Uterus (tissue), 4 donors: ENCODE measurements around the gene TET2. TPM values are rescaled to one million over a fixed set of nuclear protein-coding genes. Genes with fewer than 3 reads are reported as not detected.

Source experiments
- DNase-seq, 2 donors: peaks; one replicate each; pipeline ENCODE4 v3.0.0-alpha.2; 2019 to 2020
- H3K27ac ChIP-seq, 2 donors: fragments of 200-600 bp; sonication (generic); 1 replicate in 1 of 2; 2 replicates in 1 of 2; pipeline ENCODE4 v1.5.1; 2016 to 2018
- H3K27me3 ChIP-seq, 2 donors: fragments of 200-600 bp; sonication (generic); one replicate each; pipeline ENCODE4 v1.5.1; 2018 to 2019; ENCODE audit warnings: control low read depth in 1 of 2
- H3K36me3 ChIP-seq, 2 donors: fragments of 200-600 bp; sonication (generic); one replicate each; pipeline ENCODE4 v1.5.1; 2019; ENCODE audit warnings: control low read depth in 1 of 2
- H3K4me1 ChIP-seq, 2 donors: fragments of 200-600 bp; sonication (generic); one replicate each; pipeline ENCODE4 v1.5.1; 2018 to 2019; ENCODE audit warnings: control low read depth in 1 of 2
- H3K4me3 ChIP-seq, 2 donors: fragments of 200-600 bp; sonication (generic); 1 replicate in 1 of 2; 2 replicates in 1 of 2; pipeline ENCODE4 v1.5.1; 2018 to 2019; ENCODE audit warnings: mild to moderate bottlenecking in 1 of 2
- H3K9me3 ChIP-seq, 2 donors: fragments of 200-600 bp; sonication (generic); one replicate each; pipeline ENCODE4 v1.5.1; 2019; ENCODE audit warnings: control low read depth in 1 of 2
- CTCF ChIP-seq, 4 experiments: fragments of 200-600 bp in 2 of 4; fragments of 450-650 bp in 2 of 4; sonication (generic) in 2 of 4; IDR thresholded peaks; one replicate each; pipeline ENCODE4 v1.5.1; 2016 to 2019; ENCODE audit warnings: antibody characterized with exemption in 4 of 4, mild to moderate bottlenecking in 2 of 4, moderate library complexity in 1 of 4
- POLR2A ChIP-seq, 2 donors: fragments of 450-650 bp; IDR thresholded peaks; one replicate each; pipeline ENCODE4 v1.6.1; 2016; ENCODE audit warnings: antibody characterized with exemption in 2 of 2, mild to moderate bottlenecking in 1 of 2, moderate library complexity in 1 of 2
- intact Hi-C: fragments of 100-400 bp; cut with DNase I; formaldehyde crosslinking; loops from one replicate; pipeline ENCODE4 v1.15.1; 2023; ENCODE audit warnings: low total_unique reads
- total RNA-seq, 4 donors: library from RNA; depleted of rRNA in 3 of 4; stranded (reverse); fragments of >200 nt in 3 of 4; gene quantifications; one replicate each; pipeline versions ENCODE4 v1.1.0 to v1.2.4, GENCODE V29; 2014 to 2023
- donor health status: DM: yes; HTN: yes; CAD: no.

Gene TET2
- total RNA-seq, 4 donors from 2014 or later = 17.9 to 93.5 (median 35.9) TPM

- DNase-seq = no peak
- Histone ChIP-seq H3K9me3 (no peaks in the 10 kb centered on the region), H3K4me1 (peaks cover 0 to 7% of the 10 kb centered on the region in 2 donors), H3K36me3 (no peaks in the 10 kb centered on the region), H3K4me3 (no peak overlapping the region), H3K27ac (no peak overlapping the region), H3K27me3 (no peaks in the 10 kb centered on the region)
- TF ChIP-seq CTCF (IDR thresholded peaks at IDR 0.05) = no peak
- no peak for TF ChIP-seq POLR2A (IDR thresholded peaks at IDR 0.05)
- intact Hi-C loops = no loop called here
These were observed 80.4 kb downstream of the TET2 start for GRCh38 chr4:105227054-105227453.

GRCh38 chr4:105230287-105230686 lies 83.6 kb downstream of the TET2 start:
- Histone ChIP-seq H3K36me3 (no peaks in the 10 kb centered on the region), H3K27me3 (no peaks in the 10 kb centered on the region), H3K27ac (no peak overlapping the region), H3K4me3 (no peak overlapping the region), H3K9me3 (no peaks in the 10 kb centered on the region), H3K4me1 (no peaks in the 10 kb centered on the region)
- no peak for TF ChIP-seq CTCF (IDR thresholded peaks at IDR 0.05)
- TF ChIP-seq POLR2A (IDR thresholded peaks at IDR 0.05) = no peak
- DNase-seq = no peak
- intact Hi-C loops = no loop called here

GRCh38 chr4:105232374-105232773 lies 85.7 kb downstream of the TET2 start:
- Histone ChIP-seq H3K36me3 (no peaks in the 10 kb centered on the region), H3K27me3 (no peaks in the 10 kb centered on the region), H3K4me3 (no peak overlapping the region), H3K27ac (no peak overlapping the region), H3K4me1 (no peaks in the 10 kb centered on the region), H3K9me3 (no peaks in the 10 kb centered on the region)
- no peak for DNase-seq
- TF ChIP-seq CTCF (IDR thresholded peaks at IDR 0.05) = no peak
- intact Hi-C loops = no loop called here

- no peaks in the 10 kb centered on the region for H3K4me1 ChIP-seq
- H3K36me3 ChIP-seq = no peaks in the 10 kb centered on the region
- no peaks in the 10 kb centered on the region for H3K27me3 ChIP-seq
- H3K27ac ChIP-seq = no peak overlapping the region
- no peak overlapping the region for H3K4me3 ChIP-seq
- no peak for TF ChIP-seq CTCF (IDR thresholded peaks at IDR 0.05)
- no peak for TF ChIP-seq POLR2A (IDR thresholded peaks at IDR 0.05)
- no peak for DNase-seq
- intact Hi-C loops = no loop called here
- H3K9me3 ChIP-seq = no peaks in the 10 kb centered on the region
These were observed 87.9 kb downstream of the TET2 start for GRCh38 chr4:105234582-105234981.

GRCh38 chr4:105236202-105236915 lies 89.7 kb downstream of the TET2 start:
- intact Hi-C loops = no loop called here
- no peaks in the 10 kb centered on the region for H3K9me3 ChIP-seq
- no peak overlapping the region for H3K4me3 ChIP-seq
- H3K4me1 ChIP-seq = no peaks in the 10 kb centered on the region
- no peaks in the 10 kb centered on the region for H3K27me3 ChIP-seq
- H3K27ac ChIP-seq = no peak overlapping the region
- H3K36me3 ChIP-seq = no peaks in the 10 kb centered on the region
- DNase-seq = no peak
- TF ChIP-seq CTCF (IDR thresholded peaks at IDR 0.05) (no peak), POLR2A (IDR thresholded peaks at IDR 0.05) (no peak)
